HG03442 (cell line): ENCODE results near the gene NREP.
A peak's percentile ranks its signal among the peaks of the same experiment; 100 is the strongest.

Experiments
- ATAC-seq: cut with Tn5 transposase; IDR thresholded peaks from one replicate; pipeline ENCODE4 v1.9.1; 2021; ENCODE audit warnings: mild to moderate bottlenecking, moderate library complexity; ENCODE audit not compliant: unreplicated experiment

Gene NREP

DNA sequence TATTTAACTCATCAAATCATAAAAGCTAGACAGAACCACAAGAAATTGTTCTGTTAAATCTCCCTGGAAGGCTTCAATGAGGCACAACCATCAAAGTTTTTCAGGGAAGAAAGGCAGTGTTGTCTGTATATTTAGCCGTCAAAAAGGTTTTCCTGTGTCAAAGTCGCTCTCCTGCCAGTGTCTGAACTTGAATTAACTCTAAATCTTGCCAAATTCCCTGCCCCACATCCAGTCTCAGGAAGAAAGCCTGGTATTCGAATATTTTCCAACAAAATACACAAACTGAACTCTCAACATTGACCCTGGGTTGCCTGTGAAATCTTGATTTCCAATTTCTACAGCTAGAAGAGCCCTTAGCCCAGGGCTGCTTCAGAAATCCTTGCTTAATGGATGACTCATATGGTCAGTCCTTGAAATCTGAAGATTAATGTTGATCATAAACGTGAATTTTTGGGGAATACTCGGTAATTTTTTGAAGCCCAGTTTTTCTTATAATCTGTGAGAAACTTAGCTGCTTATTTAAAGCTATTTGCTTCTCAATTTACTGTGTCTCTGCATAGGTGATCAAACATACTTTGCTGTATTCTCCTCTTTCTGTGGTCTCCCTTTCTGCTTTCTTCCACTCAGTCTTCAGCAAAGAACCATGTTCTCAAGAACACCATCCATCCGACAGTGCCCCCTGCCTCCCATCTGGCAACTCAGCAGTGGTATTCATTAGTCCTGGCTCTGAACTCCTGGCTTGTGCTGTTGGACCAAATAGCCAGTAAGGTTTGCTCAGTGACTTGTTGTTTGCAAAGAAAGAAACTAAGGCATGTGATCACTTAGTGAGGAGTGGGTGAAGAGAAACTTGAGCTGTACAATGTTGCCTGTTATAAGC is 58.9 kb downstream of the NREP start:
- no peak for ATAC-seq

DNA sequence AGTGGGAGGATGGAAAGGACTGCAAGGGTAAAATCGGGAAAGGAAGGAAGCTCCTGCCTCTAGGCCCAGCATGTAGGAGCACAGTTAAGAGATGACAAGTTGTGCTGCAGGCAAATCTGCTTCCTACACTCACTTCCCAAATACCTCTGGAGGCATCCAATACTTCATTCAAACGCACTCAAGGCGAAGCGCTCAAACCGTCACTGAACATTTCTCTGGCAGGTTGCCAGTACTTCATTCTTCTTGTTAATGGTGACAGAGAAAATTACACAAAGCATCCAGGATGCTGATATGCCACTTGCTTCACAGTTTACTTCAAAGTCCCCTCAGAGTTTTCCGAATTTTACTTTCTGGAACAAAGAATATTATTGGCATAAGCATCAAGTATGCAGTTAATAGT is 59.8 kb downstream of the NREP start:
- ATAC-seq = no peak

- no peak for ATAC-seq
Observed at GRCh38 chr5:111695991-111696390, 61.0 kb downstream of the NREP start.

DNA sequence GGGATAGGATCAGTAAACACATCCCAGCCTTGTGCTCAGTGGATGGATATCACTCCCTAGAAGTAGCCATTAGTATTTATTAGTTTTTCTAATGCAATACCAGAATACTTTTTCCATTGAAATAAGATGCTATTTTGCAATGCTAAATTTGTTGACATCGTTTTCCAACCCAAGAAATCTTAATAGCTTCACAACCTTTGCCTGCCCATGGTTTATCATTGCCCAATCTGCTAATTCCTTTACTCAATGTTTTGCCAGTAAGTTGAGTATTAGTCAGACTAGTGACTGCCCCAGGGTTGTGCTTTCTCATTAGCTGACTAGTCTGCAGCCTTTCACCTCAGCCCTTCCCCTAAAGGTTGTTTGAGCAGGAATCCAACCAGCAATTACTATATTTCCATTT is 62.9 kb downstream of the NREP start:
- no peak for ATAC-seq

- no peak for ATAC-seq
Observed at GRCh38 chr5:111691914-111692313, 65.1 kb downstream of the NREP start.

DNA sequence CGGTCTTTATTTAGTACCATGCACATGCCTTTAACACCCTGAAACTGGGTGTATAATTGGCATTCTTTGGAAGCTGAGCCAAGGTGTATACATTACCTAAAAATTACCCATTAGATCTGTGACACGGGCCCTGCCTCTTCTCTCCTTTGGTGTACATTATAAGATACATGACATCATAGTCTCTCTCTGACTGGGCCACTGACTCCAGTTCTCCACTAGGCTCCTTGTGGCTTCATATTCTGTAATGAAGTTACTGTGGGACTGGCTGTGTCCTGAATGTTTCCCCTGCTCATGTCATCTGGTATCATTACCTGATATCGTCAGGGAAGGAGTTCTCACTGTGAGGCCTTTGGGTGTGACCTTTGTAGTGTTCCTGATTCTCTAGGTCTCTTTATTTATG is 65.5 kb downstream of the NREP start:
- no peak for ATAC-seq

- no peak for ATAC-seq
Observed at GRCh38 chr5:111689357-111689935, 67.5 kb downstream of the NREP start.

GRCh38 chr5:111685969-111686368 is 71.0 kb downstream of the NREP start:
- peak; percentile 70 for ATAC-seq

- ATAC-seq = no peak
Observed at GRCh38 chr5:111682641-111683040, 74.4 kb downstream of the NREP start.

DNA sequence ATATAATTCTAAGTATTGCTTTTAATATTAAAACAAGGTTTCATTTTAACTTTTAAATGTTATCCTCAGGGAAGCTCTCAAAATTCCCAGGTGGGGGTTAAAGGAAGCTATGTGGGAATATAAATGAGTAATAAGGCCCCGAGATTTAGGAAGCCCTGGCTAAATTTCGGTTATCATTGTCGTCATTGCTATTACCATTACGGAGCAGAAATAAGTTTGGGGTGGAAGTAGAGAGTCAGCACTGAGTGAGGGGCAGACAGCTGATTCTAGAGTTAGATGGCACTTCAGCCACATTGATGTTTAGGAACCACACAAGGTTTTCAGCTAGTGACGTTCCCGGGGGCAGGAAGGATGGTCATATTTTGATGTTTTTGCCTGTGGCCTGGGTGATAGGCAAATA is 74.9 kb downstream of the NREP start:
- ATAC-seq = no peak

GRCh38 chr5:111681414-111682120 is 75.4 kb downstream of the NREP start:
- no peak for ATAC-seq

- no peak for ATAC-seq
Observed at GRCh38 chr5:111680737-111681413, 76.1 kb downstream of the NREP start.

DNA sequence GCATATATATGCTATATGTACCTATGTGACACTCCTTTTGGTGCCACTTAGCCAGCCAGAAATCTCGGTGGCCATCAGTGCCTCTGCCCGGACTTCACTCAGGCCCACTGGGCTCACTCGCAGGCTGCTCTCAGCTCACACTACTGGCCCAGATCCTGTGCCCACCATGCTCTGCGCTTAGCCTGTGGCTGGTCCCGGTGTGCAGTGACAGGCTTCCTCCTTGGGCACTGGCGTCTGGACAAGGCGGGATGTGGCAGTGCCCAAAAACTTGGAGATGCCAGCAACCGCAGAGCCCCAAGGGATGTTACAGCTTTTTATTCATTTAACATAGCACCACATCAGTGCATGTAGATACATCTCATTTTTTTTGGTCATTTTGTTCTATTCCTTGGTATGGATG is 77.4 kb downstream of the NREP start:
- ATAC-seq = no peak
